Right forelimb (tissue), 1 donor: ENCODE results near the gene MARVELD2.
"Not testable (repeated sequence)": the region's sequence is repeated elsewhere in the genome, so short reads cannot be mapped to it uniquely, and the experiment has no call there.

Source experiments
- DNase-seq: peaks from one replicate; pipeline ENCODE4 v3.0.0-alpha.2; 2018

The MARVELD2 gene

GRCh38 chr5:69450527-69450926 lies 35.6 kb downstream of the MARVELD2 start:
- DNase-seq: not testable (repeated sequence)

GRCh38 chr5:69451941-69452647 lies 37.2 kb downstream of the MARVELD2 start:
- no peak for DNase-seq

- not testable (repeated sequence) for DNase-seq
These were observed 38.6 kb downstream of the MARVELD2 start for GRCh38 chr5:69453487-69453886.

- no peak for DNase-seq
These were observed 39.7 kb downstream of the MARVELD2 start for GRCh38 chr5:69454460-69455249.

- not testable (repeated sequence) for DNase-seq
These were observed 40.6 kb downstream of the MARVELD2 start for GRCh38 chr5:69455428-69455988.

- DNase-seq: no peak
These were observed 47.3 kb downstream of the MARVELD2 start for GRCh38 chr5:69462170-69462569.

- DNase-seq: not testable (repeated sequence)
These were observed 51.5 kb downstream of the MARVELD2 start for GRCh38 chr5:69466375-69466774.

GRCh38 chr5:69467442-69468225 lies 52.7 kb downstream of the MARVELD2 start:
- no peak for DNase-seq

- no peak for DNase-seq
These were observed 53.7 kb downstream of the MARVELD2 start for GRCh38 chr5:69468631-69469030.

GRCh38 chr5:69471516-69471915 lies 56.6 kb downstream of the MARVELD2 start:
- DNase-seq: not testable (repeated sequence)

GRCh38 chr5:69472535-69473143 lies 57.7 kb downstream of the MARVELD2 start:
- DNase-seq: not testable (repeated sequence)

- DNase-seq: no peak
These were observed 62.3 kb downstream of the MARVELD2 start for GRCh38 chr5:69477170-69477569.

- not testable (repeated sequence) for DNase-seq
These were observed 63.4 kb downstream of the MARVELD2 start for GRCh38 chr5:69478296-69478695.

GRCh38 chr5:69484891-69485290 lies 70.0 kb downstream of the MARVELD2 start:
- no peak for DNase-seq

- DNase-seq: no peak
These were observed 70.6 kb downstream of the MARVELD2 start for GRCh38 chr5:69485471-69485870.

- DNase-seq: no peak
These were observed 74.3 kb downstream of the MARVELD2 start for GRCh38 chr5:69489246-69489645.

- no peak for DNase-seq
These were observed 76.1 kb downstream of the MARVELD2 start for GRCh38 chr5:69491027-69491426.

- no peak for DNase-seq
These were observed 77.0 kb downstream of the MARVELD2 start for GRCh38 chr5:69491838-69492390.

- DNase-seq: peak; percentile 45
These were observed 77.5 kb downstream of the MARVELD2 start, which contains the start of gene OCLN for GRCh38 chr5:69492391-69492922. OCLN (plus strand) TSS chr5:69492790; CDS start chr5:69504245, 11,455 bp downstream.

GRCh38 chr5:69492923-69493395 lies 78.0 kb downstream of the MARVELD2 start:
- DNase-seq: peak; percentile 39

GRCh38 chr5:69493396-69494133 lies 78.6 kb downstream of the MARVELD2 start:
- DNase-seq: peak; percentile 48
